Epidermal melanocyte (primary cell): ENCODE measurements around the gene PPARA.
"Not testable (repeated sequence)": the region's sequence is repeated elsewhere in the genome, so short reads cannot be mapped to it uniquely, and the experiment has no call there.

Source experiments
- DNase-seq: peaks from one replicate; pipeline ENCODE4 v3.0.0; 2011; ENCODE audit warnings: low spot score; ENCODE audit not compliant: insufficient read length

Gene PPARA

GRCh38 chr22:46169628-46170027 lies 19.3 kb downstream of the PPARA start:
- no peak for DNase-seq

- no peak for DNase-seq
Measured at GRCh38 chr22:46171940-46172339, 21.6 kb downstream of the PPARA start.

GRCh38 chr22:46172522-46173110 lies 22.3 kb downstream of the PPARA start:
- DNase-seq, result no peak

GRCh38 chr22:46173152-46173551 lies 22.8 kb downstream of the PPARA start:
- no peak for DNase-seq

GRCh38 chr22:46175631-46176030 lies 25.3 kb downstream of the PPARA start:
- no peak for DNase-seq

DNA sequence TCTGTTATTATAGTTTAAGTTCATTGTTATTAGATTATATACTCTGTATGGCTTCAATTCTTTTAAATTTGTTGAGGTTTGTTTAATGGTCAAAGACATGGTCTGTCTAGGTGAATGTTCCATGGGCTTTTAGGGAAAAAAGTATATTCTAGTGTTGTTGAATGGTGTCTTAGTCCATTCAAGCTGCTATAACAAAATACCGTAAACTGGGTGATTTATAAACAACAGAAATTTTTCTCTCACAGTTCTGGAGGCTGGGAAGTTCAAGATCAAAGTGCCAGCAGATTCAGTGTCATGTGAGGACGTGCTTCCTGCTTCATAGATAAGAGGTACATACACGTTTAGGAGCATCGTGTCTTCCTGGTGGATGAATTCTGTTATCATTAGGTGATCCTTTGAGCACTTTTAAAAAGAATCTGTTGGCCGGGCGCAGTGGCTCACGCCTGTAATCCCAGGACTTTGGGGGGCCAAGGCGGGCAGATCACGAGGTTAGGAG lies 26.2 kb downstream of the PPARA start:
- DNase-seq, result no peak

GRCh38 chr22:46178755-46179505 lies 28.6 kb downstream of the PPARA start:
- DNase-seq, result no peak

DNA sequence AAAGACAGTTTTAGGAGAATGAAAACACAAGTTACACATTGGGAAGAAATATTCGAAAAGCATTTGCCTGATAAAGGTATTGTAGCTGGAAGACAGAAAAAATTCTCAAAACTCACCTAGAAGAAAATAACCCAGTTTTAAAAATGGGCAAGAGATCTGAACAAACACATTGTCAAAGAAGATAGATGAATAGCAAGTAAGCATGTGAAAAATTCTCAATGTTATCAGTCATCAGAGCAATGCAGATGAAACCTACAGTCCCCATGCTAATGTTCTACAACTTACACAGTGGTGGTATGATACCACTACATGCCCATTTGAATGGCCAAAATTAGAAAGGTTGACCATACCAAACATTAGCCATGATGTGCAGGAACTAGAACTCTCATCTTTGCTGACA lies 29.4 kb downstream of the PPARA start:
- no peak for DNase-seq

DNA sequence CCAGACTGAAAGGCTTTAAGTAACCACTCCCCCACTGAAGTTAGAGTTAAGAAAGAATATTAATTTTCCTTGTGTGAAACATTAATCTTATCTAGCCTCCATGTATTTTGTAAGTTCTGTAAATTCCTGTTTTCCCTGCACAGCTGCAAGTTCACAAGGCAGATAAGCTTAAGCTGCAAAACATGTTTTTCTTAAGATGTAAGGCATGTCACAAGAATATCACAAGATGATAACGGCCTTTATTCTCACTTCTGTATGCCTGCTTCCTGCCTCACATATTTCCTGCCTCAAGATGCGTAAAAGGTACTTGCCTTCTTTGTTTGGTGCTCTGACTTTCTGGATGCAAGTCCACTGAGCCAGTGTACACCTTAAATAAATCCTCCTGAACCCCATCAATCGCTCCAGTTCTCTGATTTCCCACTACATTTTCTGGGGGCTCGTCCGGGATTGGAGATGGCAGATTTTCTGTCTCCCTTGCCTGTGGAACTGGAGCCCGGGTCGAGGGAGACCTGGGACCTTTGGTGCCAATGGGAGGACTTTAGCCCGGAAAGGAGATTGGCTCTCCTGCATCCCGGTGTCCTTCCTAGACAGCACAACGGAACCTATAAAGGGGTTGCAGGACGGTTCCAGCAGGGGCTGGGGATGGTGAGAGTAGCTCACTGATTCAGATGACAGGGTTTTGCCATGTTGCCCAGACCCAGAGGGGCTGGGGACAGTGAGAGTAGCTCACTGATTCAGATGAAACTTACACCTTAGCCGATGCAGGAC lies 30.2 kb downstream of the PPARA start:
- DNase-seq, result no peak

- DNase-seq, result no peak
Measured at GRCh38 chr22:46183733-46184132, 33.4 kb downstream of the PPARA start.

DNA sequence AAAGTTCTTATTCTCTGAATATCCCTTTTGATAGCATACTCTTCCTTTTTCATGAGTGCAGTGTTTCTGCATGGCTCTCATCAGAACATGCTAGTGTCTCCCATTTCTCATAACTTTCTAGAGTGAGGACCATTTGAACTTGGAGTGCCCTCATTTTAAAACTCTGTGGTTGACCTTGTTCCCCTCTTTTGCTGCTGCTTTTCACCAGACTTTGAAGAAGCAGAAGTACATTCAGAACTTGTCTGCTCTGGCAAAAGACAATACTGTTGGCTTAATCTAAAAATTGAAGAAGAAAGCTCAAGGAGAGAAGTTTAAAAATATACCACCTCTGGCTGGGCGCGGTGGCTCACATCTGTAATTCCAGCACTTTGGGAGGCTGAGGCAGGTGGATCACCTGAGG lies 35.0 kb downstream of the PPARA start:
- DNase-seq, result no peak

DNA sequence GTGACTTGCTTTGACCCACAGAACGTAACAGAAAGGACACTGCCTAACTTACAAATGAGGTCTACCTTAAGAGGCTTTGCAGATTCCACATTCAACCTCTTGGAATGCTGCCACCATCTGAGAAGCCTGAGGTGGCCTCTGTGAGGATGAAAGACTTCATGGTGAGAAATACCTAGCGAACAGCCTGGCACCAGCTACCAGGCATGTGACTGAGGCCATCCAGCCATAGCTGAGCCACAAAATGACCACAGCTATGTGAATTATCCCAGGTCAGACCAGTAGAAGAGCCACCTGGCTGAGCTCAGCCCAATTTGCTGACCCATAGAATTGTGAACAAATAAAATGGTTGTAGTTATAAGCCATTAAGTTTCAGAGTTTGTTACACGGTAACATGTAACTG lies 37.5 kb downstream of the PPARA start:
- no peak for DNase-seq

- DNase-seq, result no peak
Measured at GRCh38 chr22:46192210-46192993, 42.1 kb downstream of the PPARA start.

- DNase-seq, result no peak
Measured at GRCh38 chr22:46193898-46194310, 43.6 kb downstream of the PPARA start.

GRCh38 chr22:46195487-46196165 lies 45.3 kb downstream of the PPARA start:
- no peak for DNase-seq

DNA sequence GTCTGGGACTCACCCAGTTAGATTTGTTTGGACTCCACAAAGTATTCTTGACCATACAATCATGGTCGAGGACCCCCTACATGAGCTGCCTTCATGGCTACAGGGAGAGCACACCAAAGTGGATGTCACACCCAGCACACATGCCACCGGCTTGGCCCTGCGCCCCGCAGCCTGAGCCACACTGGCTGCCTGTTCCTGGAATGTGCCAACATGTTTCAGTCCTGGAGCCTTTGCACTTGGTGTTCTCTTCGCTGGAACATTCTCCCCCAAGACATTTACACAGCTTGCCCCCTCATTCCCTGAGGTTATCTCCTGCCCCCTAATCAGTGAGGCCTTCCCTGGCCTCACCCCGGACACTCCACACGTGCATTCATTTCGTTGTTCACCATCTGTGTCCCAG lies 46.0 kb downstream of the PPARA start:
- DNase-seq, result no peak

- DNase-seq, result no peak
Measured at GRCh38 chr22:46198274-46198673, 47.9 kb downstream of the PPARA start.

GRCh38 chr22:46198806-46199205 lies 48.5 kb downstream of the PPARA start:
- DNase-seq, result not testable (repeated sequence)

DNA sequence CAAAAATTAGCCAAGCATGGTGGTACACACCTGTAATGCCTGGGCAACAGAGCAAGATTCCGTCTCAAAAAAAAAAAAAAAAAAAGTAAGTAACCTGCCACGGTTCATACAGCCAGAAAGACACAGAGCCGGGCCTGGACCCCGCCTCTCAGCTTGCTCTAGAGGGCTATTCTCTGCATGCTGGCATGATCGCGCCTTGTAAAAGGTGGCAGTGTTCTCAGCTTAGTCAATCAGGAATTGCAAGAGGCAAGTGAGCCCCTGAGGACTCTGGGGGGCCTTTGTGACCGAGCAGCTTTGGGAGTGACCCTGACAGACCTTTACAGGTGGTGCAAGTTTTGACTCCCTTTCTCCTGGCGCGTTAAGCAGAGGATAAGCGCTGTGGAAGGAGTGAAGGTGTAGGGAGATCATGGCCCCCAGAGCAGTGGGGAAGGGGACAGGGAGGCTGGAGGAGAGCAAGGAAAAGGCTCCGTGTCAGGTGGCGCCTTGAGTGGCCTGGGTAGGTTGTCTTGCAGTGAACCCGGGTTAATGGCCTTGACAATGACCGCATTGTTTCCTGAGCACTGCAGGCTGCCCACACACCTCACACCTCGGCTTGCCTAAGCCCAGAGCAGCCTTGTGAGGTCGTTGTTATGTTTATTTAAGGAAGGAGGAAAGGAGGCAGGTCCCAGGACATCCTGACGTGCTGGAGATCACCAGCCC lies 50.9 kb downstream of the PPARA start:
- DNase-seq, result no peak

DNA sequence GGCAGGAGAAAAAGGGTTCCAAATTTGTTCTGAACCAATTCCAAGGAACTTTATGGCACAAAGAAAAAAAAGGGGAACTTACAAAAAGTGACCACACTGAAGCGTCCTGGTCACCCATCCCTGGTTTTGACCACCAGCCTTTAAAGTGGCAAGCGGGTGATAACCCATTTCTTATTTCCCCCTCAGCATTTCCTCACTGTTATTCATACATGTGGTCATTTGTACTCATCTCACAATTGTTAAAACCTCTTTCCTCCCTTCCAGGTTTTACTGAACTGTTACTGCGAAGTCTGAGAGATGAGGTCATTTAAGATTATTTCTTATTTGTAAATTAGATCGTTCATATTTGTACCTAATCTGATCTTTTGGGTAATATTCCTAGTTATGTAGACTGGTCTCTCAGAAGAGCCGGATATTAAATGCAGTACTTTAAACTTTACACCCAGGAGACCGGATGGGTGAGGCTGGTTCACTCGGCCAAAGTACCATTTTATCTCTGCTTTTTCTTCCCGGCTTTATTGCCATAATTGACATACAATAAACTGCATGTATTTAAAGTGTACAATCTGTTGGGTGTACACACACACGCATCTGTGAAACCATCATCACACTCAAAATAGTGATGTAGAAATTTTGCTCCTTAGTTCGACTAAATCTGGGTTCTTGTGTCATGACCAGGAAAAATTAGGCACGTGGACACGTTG lies 52.7 kb downstream of the PPARA start:
- no peak for DNase-seq
